GM19455 (cell line): ENCODE measurements around the gene MUC5B.
"Not testable (repeated sequence)": the region's sequence is repeated elsewhere in the genome, so short reads cannot be mapped to it uniquely, and the experiment has no call there.

Experiments
- ATAC-seq: cut with Tn5 transposase; IDR thresholded peaks from one replicate; pipeline ENCODE4 v1.9.1; 2021; ENCODE audit not compliant: unreplicated experiment

MUC5B gene

DNA sequence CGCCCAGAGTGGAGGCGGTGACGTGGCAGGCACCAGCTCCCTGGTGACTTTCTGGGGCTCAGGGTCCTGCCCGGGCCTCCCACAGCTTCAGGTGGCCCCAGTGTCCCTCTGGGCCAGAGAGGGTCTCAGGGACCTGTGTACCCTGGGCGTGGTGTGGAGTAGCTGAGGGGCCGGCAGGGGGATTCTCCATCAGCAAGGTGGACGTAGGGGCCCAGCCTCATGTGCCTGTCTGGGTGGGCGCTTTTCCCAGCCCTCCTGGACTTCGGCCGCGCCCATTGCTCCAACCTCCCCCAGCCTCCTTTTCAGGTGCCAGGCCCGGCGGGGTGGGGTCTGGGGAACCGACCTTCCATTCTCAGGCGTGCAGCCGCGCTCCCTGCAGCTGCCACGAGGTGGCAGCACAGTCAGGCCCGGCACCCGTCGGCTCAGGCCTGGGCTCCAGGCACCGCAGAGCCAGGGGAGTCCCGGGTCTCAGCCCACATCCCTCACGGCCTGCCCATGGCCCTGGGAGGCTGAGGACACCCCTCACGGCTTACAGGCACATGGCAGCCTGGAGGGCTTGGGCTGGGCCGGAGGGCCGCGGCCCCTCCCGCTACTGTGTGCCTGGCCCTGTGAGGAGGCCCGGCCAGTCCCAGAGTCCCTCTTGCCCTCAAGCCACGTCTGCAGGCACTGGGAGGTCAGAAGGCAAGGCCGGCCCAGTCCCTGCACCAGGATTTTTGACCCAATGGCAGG is 19.9 kb upstream of the MUC5B start:
- ATAC-seq = no peak

- no peak for ATAC-seq
Observed at GRCh38 chr11:1203505-1204271, 19.2 kb upstream of the MUC5B start.

GRCh38 chr11:1204381-1205101 is 18.3 kb upstream of the MUC5B start:
- no peak for ATAC-seq

DNA sequence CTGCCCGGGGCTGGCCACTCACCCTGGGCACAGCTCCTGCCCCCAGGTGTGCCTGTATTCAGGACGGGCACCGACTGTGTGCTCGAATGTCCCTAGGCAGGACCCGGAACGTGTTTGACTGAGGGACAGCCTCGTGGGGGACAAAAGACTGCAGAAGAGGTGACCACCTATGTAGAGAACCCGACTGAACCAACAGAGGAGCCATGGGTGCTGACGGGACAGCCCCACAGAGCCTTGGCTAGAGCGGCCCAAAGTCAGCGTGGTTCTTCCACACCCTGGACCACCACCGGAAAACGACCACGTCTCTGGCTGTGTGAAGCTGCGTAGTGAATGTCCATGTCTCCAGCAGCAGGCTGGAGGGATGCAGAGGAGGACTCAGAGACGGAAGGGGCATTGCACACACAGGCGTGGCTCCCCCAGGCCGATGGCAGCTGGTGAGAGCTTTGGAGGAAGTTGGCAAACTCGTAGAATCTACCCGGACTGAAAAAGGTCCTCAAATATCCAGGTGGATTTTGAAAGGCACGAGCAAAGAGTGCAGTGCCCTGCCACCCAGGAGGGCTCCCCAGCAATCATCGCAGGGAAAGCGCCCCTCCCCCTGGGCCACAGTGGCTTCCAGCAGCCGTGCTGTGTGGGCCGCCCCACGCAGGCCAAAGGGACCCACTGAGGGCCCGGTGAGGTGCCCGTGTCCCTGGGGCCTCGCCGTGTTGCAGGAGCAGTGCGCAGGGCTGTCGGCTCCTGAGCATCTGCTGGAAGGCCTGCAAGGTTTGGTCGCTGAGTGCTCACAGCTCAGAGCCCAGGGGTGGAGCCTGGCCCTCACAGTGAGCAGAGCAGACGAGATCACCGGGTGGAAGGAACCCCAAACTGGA is 17.5 kb upstream of the MUC5B start:
- no peak for ATAC-seq

DNA sequence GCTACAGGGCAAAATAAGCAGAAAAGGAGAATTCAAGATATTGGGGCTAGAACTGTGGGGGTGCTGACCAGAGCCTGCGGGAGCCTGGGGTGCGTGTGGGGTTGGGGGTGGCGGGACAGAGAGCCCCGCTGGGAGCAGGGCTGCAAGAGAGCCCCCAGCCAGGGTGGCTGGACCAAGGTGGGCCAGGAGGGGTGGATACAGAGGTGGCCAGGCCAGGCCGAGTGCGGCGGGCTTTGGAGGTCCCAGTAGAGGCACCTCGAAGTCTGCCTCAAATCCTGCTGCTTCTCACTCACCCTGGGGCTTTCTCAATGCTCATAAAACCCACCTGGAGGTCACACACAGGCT is 16.9 kb upstream of the MUC5B start:
- ATAC-seq = no peak

GRCh38 chr11:1206391-1207271 is 16.2 kb upstream of the MUC5B start:
- ATAC-seq = no peak

DNA sequence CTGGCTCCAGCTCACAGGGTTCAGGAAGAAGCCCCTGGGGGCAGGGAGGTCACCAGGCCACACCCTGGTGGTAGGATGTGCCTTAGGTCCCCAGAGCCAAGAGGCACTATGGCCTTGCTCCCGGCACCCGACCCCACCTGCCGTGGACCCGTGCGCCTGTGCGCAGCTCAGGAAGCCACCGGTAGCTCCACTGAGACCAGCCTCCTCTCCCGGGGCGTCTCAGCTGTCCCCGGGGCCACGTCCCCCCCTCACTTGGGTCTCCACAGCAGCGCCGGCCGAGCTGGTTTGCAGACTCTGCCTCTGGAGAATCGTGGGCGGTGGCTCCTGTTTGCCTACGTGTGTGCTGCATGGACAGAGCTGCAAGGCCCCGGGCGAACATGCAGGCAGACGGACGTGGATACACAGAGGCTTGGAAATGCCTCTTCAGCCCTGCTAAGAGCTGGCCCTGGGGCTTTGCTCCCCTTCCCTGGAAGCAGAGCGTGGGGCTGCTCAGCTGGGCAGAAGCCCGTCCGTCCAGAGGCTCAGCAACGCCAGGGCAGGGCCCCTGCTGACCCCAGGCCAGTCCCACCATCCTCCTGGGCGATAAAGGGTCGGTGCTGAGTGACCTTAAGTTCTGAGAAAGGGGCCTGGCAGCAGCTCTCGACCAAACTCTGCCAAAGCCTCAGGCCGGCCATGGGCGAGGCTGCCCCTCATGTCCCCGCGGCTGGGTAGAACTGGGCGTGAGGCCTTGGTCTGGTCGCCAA is 15.3 kb upstream of the MUC5B start:
- no peak for ATAC-seq

GRCh38 chr11:1208144-1208393 is 14.8 kb upstream of the MUC5B start:
- ATAC-seq = no peak

DNA sequence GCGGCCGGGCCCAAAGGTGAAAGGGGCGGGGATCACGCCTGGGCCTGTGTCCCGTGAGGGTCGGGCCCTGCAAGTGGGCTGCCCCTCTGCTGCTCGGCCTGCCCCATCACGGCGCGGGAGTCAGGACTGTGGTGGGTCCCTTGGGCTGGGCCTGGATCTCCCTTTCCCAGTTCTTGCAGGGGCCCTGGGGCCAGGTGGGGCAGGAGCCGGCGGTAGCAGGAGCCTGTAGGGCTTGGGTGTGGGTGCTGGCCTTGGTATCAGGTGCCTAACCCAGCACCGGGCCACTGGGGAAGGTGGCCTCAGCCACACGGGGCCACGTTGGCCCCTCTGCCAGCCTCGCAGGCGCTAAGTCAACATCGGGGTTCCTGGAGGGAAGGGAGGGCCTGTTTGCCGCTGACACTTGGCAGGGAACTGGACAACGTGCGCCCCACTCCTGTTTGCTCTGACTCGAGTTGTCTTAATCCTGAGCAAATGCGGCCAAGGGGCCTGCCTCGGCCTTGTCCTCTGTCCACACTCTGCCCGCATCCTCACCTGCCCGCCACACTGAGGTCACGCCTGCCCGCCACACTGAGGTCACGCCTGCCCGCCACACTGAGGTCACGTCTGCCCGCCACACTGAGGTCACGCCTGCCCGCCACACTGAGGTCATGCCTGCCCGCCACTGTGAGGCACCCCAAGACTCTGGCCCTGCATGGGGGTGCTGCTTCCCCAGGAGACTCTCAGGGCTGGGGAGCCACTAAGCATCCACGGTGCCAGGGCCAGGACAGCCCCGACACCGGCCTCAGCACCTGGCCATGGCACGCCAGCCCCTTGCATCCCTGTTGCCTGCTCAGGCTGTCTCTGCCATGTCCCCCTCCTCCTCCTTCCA is 14.2 kb upstream of the MUC5B start:
- ATAC-seq = no peak

- ATAC-seq = no peak
Observed at GRCh38 chr11:1209371-1210057, 13.4 kb upstream of the MUC5B start.

DNA sequence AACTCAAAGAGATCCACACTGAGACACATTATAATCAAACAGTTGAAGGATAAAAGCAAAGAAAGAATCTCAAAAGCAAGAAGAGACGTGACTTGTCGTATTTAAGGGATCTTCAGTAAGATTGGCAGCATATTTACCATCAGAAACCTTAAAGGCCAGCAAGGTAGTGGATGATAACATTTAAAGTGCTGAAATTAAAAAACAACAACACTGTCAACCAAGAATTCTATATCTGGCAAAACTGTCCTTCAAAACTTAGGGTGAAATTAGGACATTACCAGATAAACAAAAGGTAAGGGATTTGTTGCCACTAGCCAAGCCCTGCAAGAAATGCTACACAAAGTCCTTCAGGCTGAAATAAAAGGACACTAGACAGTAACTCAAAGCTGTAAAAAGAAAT is 11.0 kb upstream of the MUC5B start:
- no peak for ATAC-seq

GRCh38 chr11:1215826-1216225 is 7.0 kb upstream of the MUC5B start:
- not testable (repeated sequence) for ATAC-seq

GRCh38 chr11:1217151-1217550 is 5.7 kb upstream of the MUC5B start:
- no peak for ATAC-seq

- no peak for ATAC-seq
Observed at GRCh38 chr11:1218256-1218787, 4.5 kb upstream of the MUC5B start.

DNA sequence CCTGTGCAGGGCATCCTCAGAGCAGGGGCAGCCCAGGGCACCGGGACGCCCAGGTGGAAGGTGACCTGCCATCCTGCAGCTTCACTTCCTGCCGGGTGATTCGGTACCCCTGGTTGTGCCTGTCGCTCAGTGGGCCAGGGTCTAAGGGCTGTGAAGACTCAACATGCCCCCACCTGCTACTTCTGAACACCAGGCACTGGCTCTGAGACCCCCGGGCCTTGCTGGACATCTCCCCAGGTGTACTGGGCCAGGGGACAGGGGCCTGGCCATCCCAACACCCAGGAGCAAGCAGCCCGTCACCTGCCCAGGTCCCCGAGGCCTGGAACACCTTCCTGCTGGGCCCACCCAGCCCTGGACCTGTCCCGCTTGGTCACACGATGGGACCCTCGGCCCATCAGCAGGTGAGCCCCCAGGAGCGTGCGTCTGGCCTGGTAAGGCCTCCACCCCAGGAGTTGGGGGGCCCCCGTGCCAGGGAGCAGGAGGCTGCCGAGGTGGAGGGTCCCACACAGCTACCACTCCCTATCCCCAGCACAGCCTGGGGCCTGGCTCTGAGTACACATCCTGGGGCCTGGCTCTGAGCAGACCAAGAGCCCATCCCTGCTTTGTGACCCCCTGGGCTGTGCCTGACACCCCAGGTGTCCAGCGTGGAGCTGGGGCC is 3.9 kb upstream of the MUC5B start:
- no peak for ATAC-seq

GRCh38 chr11:1219446-1219833 is 3.4 kb upstream of the MUC5B start:
- ATAC-seq = no peak
